H9 (cell line): ENCODE measurements around the gene PTPN22. TPM values are rescaled to one million over a fixed set of nuclear protein-coding genes. Genes with fewer than 3 reads are reported as not detected.

Source experiments
- DNase-seq: peaks from one replicate; pipeline ENCODE4 v3.0.0-alpha.2; 2017
- H2AFZ ChIP-seq: one replicate; pipeline ENCODE4 v1.6.1; 2013; ENCODE audit warnings: mild to moderate bottlenecking, low read length, control low read depth, moderate library complexity
- H2AK5ac ChIP-seq: 2 replicates; pipeline ENCODE4 v1.6.1; 2013; ENCODE audit warnings: low read length, control low read depth, mixed read lengths; ENCODE audit not compliant: insufficient read length
- H2BK120ac ChIP-seq: one replicate; pipeline ENCODE4 v1.6.1; 2013; ENCODE audit warnings: low read depth, mild to moderate bottlenecking, low read length, control low read depth, inconsistent platforms; ENCODE audit not compliant: poor library complexity, severe bottlenecking
- H2BK12ac ChIP-seq: 2 replicates; pipeline ENCODE4 v1.6.1; 2013; ENCODE audit warnings: low read length, control low read depth, mixed read lengths, low read depth; ENCODE audit not compliant: insufficient read length
- H2BK15ac ChIP-seq: 2 replicates; pipeline ENCODE4 v1.6.1; 2013; ENCODE audit warnings: low read depth, low read length, control low read depth
- H2BK20ac ChIP-seq: one replicate; pipeline ENCODE4 v1.6.1; 2013; ENCODE audit warnings: low read depth, mild to moderate bottlenecking, low read length, control low read depth, inconsistent platforms; ENCODE audit not compliant: poor library complexity, severe bottlenecking
- H2BK5ac ChIP-seq: 2 replicates; pipeline ENCODE4 v1.6.1; 2013; ENCODE audit warnings: low read length, control low read depth, mixed read lengths; ENCODE audit not compliant: insufficient read length
- H3K14ac ChIP-seq: 2 replicates; pipeline ENCODE4 v1.6.1; 2013; ENCODE audit warnings: low read length, control low read depth; ENCODE audit not compliant: insufficient read depth
- H3K18ac ChIP-seq: 2 replicates; pipeline ENCODE4 v1.6.1; 2013; ENCODE audit warnings: low read depth, mild to moderate bottlenecking, mixed read lengths, low read length, control low read depth; ENCODE audit not compliant: insufficient read length
- H3K23ac ChIP-seq: 2 replicates; pipeline ENCODE4 v1.6.1; 2013; ENCODE audit warnings: low read length, control low read depth, mixed read lengths, low read depth; ENCODE audit not compliant: insufficient read length
- H3K23me2 ChIP-seq: 2 replicates; pipeline ENCODE4 v1.6.1; 2013; ENCODE audit warnings: low read depth, mild to moderate bottlenecking, mixed read lengths, low read length, control low read depth; ENCODE audit not compliant: insufficient read length, poor library complexity, severe bottlenecking
- H3K27ac ChIP-seq: 2 replicates; pipeline ENCODE4 v1.5.1; 2013; ENCODE audit warnings: low read length, control low read depth, mixed read lengths, low read depth; ENCODE audit not compliant: insufficient read length
- H3K27me3 ChIP-seq: 2 replicates; pipeline ENCODE4 v1.6.1; 2013; ENCODE audit warnings: low read length, control low read depth, inconsistent platforms; ENCODE audit not compliant: insufficient read depth
- H3K4ac ChIP-seq: 2 replicates; pipeline ENCODE4 v1.6.1; 2013; ENCODE audit warnings: low read depth, mild to moderate bottlenecking, control low read depth, inconsistent platforms, low read length, moderate library complexity
- H3K4me1 ChIP-seq: 2 replicates; pipeline ENCODE4 v1.6.1; 2013; ENCODE audit warnings: low read length, control low read depth, inconsistent platforms; ENCODE audit not compliant: insufficient read depth
- H3K4me2 ChIP-seq: 2 replicates; pipeline ENCODE4 v1.6.1; 2013; ENCODE audit warnings: low read length, control low read depth, mixed read lengths; ENCODE audit not compliant: insufficient read length, insufficient read depth
- H3K56ac ChIP-seq: 2 replicates; pipeline ENCODE4 v1.6.1; 2013; ENCODE audit warnings: low read depth, mild to moderate bottlenecking, mixed read lengths, low read length, control low read depth; ENCODE audit not compliant: insufficient read length
- H3K79me1 ChIP-seq: 2 replicates; pipeline ENCODE4 v1.6.1; 2013; ENCODE audit warnings: low read depth, mild to moderate bottlenecking, moderate library complexity, low read length, control low read depth, inconsistent platforms; ENCODE audit not compliant: insufficient read depth, poor library complexity, severe bottlenecking
- H3K79me2 ChIP-seq: 2 replicates; pipeline ENCODE4 v1.6.1; 2013; ENCODE audit warnings: low read length, control low read depth, inconsistent platforms; ENCODE audit not compliant: insufficient read depth
- H3K9ac ChIP-seq: 2 replicates; pipeline ENCODE4 v1.6.1; 2013; ENCODE audit warnings: low read length, control low read depth, mixed read lengths; ENCODE audit not compliant: insufficient read length; ENCODE audit errors: extremely low read depth
- H3K9me3 ChIP-seq: one replicate; pipeline ENCODE4 v1.6.1; 2013; ENCODE audit warnings: low read depth, low read length, inconsistent platforms; ENCODE audit not compliant: control insufficient read depth
- H3T11ph ChIP-seq: one replicate; pipeline ENCODE4 v1.6.1; 2013; ENCODE audit warnings: mild to moderate bottlenecking, low read length, control low read depth, inconsistent platforms
- H4K20me1 ChIP-seq: one replicate; pipeline ENCODE4 v1.6.1; 2013; ENCODE audit not compliant: control insufficient read depth, insufficient read length, insufficient read depth
- H4K5ac ChIP-seq: 2 replicates; pipeline ENCODE4 v1.6.1; 2013; ENCODE audit warnings: low read depth, mild to moderate bottlenecking, mixed read lengths, low read length, control low read depth; ENCODE audit not compliant: insufficient read length
- H4K8ac ChIP-seq: replicated peaks from 2 replicates; pipeline ENCODE4 v1.6.1; 2013; ENCODE audit warnings: low read length, control low read depth, mixed read lengths, low read depth; ENCODE audit not compliant: insufficient read length
- H4K91ac ChIP-seq: 2 replicates; pipeline ENCODE4 v1.6.1; 2013; ENCODE audit warnings: low read depth, mild to moderate bottlenecking, moderate library complexity, mixed read lengths, low read length, control low read depth; ENCODE audit not compliant: insufficient read length
- H3K27ac Mint-ChIP-seq, 3 experiments: 2 replicates in 2 of 3; 3 replicates in 1 of 3; pipeline ENCODE4 v1.8.0; 2020 to 2021; ENCODE audit warnings: mixed read lengths in 3 of 3, mild to moderate bottlenecking in 1 of 3, moderate library complexity in 1 of 3
- H3K27me3 Mint-ChIP-seq: 2 replicates; pipeline ENCODE4 v1.8.0; 2021; ENCODE audit warnings: low read depth, mild to moderate bottlenecking, moderate library complexity, mixed read lengths
- H3K36me3 Mint-ChIP-seq, 3 experiments: 2 replicates in 2 of 3; 3 replicates in 1 of 3; pipeline ENCODE4 v1.8.0; 2020 to 2021; ENCODE audit warnings: low read depth in 3 of 3, mixed read lengths in 3 of 3; ENCODE audit not compliant: insufficient read depth in 1 of 3
- H3K4me1 Mint-ChIP-seq, 2 experiments: 2 replicates each; pipeline ENCODE4 v1.8.0; 2020; ENCODE audit warnings: mixed read lengths in 2 of 2
- H3K4me3 Mint-ChIP-seq, 2 experiments: 2 replicates in 1 of 2; 3 replicates in 1 of 2; pipeline ENCODE4 v1.8.0; 2020 to 2021; ENCODE audit warnings: mild to moderate bottlenecking in 2 of 2, mixed read lengths in 2 of 2, moderate library complexity in 1 of 2
- H3K9me3 Mint-ChIP-seq, 2 experiments: 2 replicates in 1 of 2; 3 replicates in 1 of 2; pipeline ENCODE4 v1.8.0; 2020; ENCODE audit warnings: mild to moderate bottlenecking in 2 of 2, mixed read lengths in 2 of 2, moderate library complexity in 1 of 2
- CTCF ChIP-seq: fragments of 200-600 bp; sonication (generic); conservative IDR thresholded peaks from 3 replicates; pipeline ENCODE4 v1.8.0; 2021; ENCODE audit warnings: antibody characterized with exemption, mild to moderate bottlenecking
- WGBS: extraction: QIAGEN DNeasy Blood & Tissue Kit; methylation state at CpG from one replicate; pipeline ENCODE4 v1.1.7; 2013; ENCODE audit warnings: missing lambda C conversion rate, low lambda C conversion rate, mixed read lengths; ENCODE audit not compliant: insufficient read length; ENCODE audit errors: extremely low coverage; 5-methylcytosine and 5-hydroxymethylcytosine counted together
- total RNA-seq: library from RNA; stranded (reverse); gene quantifications from 2 replicates; pipeline ENCODE4 v1.2.1, GENCODE V29; 2021

Gene PTPN22
- total RNA-seq, 1 experiment from 2014 or later = not detected

DNA sequence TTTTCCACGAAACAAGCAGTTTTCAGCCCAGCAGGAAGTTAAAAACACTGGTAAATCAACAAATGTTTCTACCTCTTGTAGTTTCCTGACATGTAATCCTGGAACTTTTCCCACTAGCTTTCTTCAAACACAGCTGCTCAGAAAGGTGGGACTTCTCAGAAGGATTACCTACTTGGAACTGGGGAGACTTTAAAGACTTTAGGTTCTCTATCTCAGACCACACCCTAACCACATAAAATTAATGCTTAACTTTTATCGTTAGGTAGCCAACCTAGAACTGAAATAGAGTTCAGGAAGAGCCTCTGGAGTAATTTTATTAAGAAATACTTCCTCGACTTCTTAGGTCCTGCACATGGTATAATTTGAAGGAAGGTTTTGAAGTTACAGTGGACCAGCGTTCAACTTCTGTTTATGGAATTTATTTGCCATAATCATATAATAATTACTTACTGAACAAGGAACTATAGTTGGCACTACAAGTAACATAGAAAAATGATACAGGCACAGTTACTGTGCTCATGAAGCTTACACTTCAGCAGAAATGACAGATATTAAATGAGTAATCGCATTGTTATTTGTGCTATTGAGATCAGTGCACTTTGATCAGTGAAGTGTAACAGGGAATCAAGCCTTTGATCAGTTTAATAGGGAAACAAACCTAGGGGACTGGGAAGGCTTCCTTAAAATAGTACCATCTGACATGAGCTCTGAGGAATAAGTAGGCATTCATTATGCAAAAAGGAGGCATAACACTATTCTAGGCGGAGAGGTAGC is 16.1 kb upstream of the PTPN22 start, which contains the start of gene BCL2L15:
BCL2L15 (minus strand) TSS at position 180 of the 774 bp plus-strand sequence. CDS start 206 bp downstream, outside the sequence.
- Histone ChIP-seq H3K23me2 (no peaks in the 10 kb centered on the region), H2BK120ac (no peak within 1 kb of the TSS), H3K79me1 (no peaks in the 10 kb centered on the region), H3K4ac (no peak within 1 kb of the TSS), H4K8ac (no peak within 1 kb of the TSS), H2AK5ac (no peak within 1 kb of the TSS), H3K27me3 (no peaks in the 10 kb centered on the region), H3K9me3 (no peaks in the 10 kb centered on the region), H4K5ac (no peak within 1 kb of the TSS), H3K27ac (no peak within 1 kb of the TSS), H2BK12ac (no peak within 1 kb of the TSS), H3K14ac (no peak within 1 kb of the TSS; the same call in 1 of the 2 replicates), H3K9ac (no peak within 1 kb of the TSS), H2BK20ac (no peak within 1 kb of the TSS), H2BK15ac (no peak within 1 kb of the TSS), H3K56ac (no peak within 1 kb of the TSS), H2BK5ac (no peak within 1 kb of the TSS), H3K79me2 (no peaks in the 10 kb centered on the region), H3K23ac (no peak within 1 kb of the TSS), H3K4me1 (no peaks in the 10 kb centered on the region), H3T11ph (no peak within 1 kb of the TSS), H4K20me1 (no peaks in the 10 kb centered on the region), H3K18ac (no peak within 1 kb of the TSS), H3K4me2 (no peak within 1 kb of the TSS), H2AFZ (no peak within 1 kb of the TSS), H4K91ac (no peak within 1 kb of the TSS)
- Mint-ChIP-seq H3K27me3 (no peaks in the 10 kb centered on the region), H3K4me1 (no peaks in the 10 kb centered on the region), H3K4me3 (no peak within 1 kb of the TSS), H3K9me3 (no peaks in the 10 kb centered on the region), H3K36me3 (no peaks in the 10 kb centered on the region), H3K27ac (no peak within 1 kb of the TSS)
- no peak for TF ChIP-seq CTCF
- WGBS = no CpG with 5 or more reads among the region's 6 CpGs
- no peak for DNase-seq
